ENCODE measurements around the gene PLRG1. TPM values are rescaled to one million over a fixed set of nuclear protein-coding genes. Genes with fewer than 3 reads are reported as not detected.

PLRG1 gene
- total RNA-seq: 10 to 100 TPM; 29.8 to 66.8 (median 47.6) TPM

DNA sequence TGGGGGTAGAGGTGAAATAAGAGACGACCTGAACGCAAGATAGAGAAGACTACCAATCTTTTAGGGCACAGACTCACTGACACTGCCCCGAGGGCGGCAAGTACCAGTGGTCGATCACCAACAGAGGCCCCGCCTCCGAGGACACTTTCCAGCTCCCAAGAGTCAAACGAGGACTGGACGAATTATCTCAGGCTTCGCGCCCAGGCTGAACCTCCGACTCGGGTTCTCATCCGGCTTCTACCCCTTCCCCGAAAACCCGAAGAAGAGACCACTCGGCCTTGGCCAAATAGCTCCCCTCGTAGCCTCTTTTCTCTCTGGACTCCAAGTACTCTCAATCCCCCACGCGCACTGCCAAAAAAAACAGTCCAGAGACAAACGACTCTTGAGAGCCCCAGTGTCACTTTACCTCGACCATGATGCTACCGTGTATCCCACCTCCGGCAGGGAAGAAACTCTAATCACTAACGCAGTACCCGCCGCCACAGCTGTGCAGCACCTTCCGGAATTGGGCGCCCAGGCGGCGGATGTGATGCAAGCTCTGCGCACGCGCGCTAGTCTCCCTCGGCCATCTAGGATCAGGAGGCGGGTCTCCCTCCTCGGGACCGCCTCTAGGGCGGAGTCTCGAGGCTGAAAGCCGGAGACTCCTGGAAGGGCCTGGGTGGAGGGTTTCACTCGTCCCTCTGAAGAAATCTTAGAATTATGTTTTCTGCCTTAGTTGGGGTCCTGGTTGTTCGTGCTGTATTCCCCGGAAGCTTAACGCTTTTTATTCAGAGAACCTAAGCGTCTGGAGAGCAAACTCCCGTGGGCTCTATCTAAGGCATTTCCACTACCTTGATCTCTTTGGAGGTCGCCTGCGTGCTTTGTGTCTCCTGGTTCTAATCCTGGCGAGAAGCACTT lies at the start of gene PLRG1:
Gene PLRG1 (minus strand): TSS at position 507 of the 897 bp plus-strand sequence. CDS start 92 bp downstream, at position 415.
- no peak for TF ChIP-seq CTCF (IDR thresholded peaks at IDR 0.05; ENCODE audit: low read depth)

GRCh38 chr4:154597798-154598774 lies 47.9 kb upstream of the PLRG1 start:
- TF ChIP-seq CTCF (IDR thresholded peaks at IDR 0.05; ENCODE audit: low read depth): no peak

DNA sequence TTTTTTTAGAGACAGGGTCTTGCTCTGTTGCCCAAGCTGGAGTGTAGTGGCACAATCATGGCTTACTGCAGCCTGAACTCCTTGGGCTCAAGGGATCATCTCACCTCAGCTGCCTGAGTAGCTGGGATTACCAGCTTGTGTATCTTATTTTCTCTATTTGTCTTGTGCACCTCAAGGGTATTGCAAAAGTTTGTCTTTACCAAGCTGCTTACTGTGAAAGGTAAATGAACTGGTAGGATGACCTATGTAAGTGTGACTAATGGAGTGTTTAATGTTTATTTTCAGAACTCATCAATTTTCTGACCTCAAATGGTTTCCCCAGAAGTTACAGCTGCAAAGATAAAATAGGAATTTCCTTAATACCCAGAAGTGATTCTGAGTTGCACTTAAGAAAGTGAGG lies 45.6 kb upstream of the PLRG1 start:
- no peak for TF ChIP-seq CTCF (IDR thresholded peaks at IDR 0.05; ENCODE audit: low read depth)

GRCh38 chr4:154593868-154594267 lies 43.7 kb upstream of the PLRG1 start:
- no peak for TF ChIP-seq CTCF (IDR thresholded peaks at IDR 0.05; ENCODE audit: low read depth)

DNA sequence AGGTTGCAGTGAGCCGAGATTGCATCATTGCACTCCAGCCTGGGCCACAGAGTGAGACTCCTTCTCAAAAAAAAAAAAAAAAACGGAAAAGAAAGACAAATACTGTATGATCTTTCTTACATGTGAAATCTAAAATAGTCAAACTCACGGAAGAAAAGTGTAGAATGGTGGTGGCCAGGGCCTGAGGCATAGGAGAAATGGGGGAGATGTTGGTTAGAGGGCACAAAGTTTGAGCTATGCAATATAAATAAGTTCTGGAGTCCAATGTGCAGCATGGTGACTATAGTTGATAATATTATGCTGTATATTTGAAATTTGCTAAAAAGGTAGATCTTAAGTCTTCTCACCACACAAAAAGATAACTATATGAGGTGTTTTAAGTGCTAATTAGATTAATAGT lies 41.7 kb upstream of the PLRG1 start:
- TF ChIP-seq CTCF (IDR thresholded peaks at IDR 0.05; ENCODE audit: low read depth): no peak

DNA sequence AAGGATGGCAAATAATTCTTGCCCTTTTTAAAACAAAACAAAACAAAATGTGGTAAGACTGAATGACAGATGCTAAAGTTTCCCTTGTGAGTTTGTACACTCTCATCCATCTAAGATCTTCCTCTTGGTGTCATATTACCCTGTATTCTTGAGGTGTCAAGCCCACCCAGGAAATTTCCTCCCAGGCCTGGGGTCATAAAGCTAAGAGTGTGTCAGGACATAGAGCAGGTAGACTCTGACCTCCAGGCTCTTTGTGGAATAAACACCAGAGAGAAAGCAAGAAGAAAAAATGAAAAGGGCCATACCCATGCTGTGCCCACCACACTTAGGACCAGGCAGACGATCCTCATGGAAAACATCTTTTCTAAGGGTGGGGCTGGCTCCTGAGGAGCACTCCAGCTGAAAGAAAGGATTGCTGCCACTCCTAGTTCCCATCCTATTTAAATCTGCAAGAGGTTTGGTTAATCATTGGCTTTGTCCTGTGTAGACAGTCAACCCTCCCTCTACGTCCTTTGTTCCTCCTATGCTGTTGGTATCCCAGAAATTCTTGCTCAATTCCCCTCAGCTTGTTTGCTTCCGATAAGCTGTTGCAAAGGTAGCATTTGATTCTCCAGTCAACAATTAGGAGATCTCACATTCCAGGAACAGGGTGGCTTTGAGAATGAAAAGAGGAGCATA lies 40.3 kb upstream of the PLRG1 start, which contains the start of gene FGA:
Gene FGA (minus strand): TSS at position 414 of the 678 bp plus-strand sequence. CDS start 55 bp downstream, at position 359.
- no peak for TF ChIP-seq CTCF (IDR thresholded peaks at IDR 0.05; ENCODE audit: low read depth)
